ENCODE measurements around the gene GPATCH4. TPM values are rescaled to one million over a fixed set of nuclear protein-coding genes. Genes with fewer than 3 reads are reported as not detected.

Gene GPATCH4
- total RNA-seq, 4 donors from 2014 or later: 35.6 to 103 (median 47.6) TPM

DNA sequence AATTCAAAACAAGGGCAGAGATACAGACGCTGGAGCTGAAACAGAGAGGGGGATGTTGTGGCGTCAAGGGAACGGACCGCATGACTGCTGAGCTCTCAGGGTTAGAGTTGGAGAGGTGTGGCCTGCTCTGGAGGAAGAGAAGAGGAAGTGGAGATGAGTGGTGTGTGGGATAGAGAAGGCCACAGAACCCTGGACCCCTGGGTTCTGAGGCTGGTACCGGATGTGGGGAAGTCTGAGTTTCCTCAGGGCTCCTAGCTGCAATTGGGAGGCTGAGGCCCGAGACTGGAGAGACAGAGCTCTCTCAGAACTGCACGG, 42.5 kb upstream of the GPATCH4 start:
- DNase-seq: no peak
- no peak overlapping the region for H3K4me3 ChIP-seq
- no peaks in the 10 kb centered on the region for H3K36me3 ChIP-seq
- intact Hi-C loops (cut with DNase I; ENCODE audit: low total_unique reads): no loop called here
- no peak for ATAC-seq
- TF ChIP-seq, protein P1, sequence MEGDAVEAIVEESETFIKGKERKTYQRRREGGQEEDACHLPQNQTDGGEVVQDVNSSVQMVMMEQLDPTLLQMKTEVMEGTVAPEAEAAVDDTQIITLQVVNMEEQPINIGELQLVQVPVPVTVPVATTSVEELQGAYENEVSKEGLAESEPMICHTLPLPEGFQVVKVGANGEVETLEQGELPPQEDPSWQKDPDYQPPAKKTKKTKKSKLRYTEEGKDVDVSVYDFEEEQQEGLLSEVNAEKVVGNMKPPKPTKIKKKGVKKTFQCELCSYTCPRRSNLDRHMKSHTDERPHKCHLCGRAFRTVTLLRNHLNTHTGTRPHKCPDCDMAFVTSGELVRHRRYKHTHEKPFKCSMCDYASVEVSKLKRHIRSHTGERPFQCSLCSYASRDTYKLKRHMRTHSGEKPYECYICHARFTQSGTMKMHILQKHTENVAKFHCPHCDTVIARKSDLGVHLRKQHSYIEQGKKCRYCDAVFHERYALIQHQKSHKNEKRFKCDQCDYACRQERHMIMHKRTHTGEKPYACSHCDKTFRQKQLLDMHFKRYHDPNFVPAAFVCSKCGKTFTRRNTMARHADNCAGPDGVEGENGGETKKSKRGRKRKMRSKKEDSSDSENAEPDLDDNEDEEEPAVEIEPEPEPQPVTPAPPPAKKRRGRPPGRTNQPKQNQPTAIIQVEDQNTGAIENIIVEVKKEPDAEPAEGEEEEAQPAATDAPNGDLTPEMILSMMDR (IDR thresholded peaks at IDR 0.05 in 4 of 5, conservative IDR thresholded peaks at IDR 0.05 in 1 of 5): no peak
- no peak for TF ChIP-seq POLR2A (IDR thresholded peaks at IDR 0.05)
- no peak overlapping the region for H3K27ac ChIP-seq
- peaks cover 35 to 40% (median 38%) of the 10 kb centered on the region in 3 donors for H3K27me3 ChIP-seq
- H3K9me3 ChIP-seq: no peaks in the 10 kb centered on the region
- in situ Hi-C loops (cut with MboI; ENCODE audit: low sequenced_read_pairs in 4 of 4): no loop called here
- peaks cover 14 to 28% of the 10 kb centered on the region in 2 donors for H3K4me1 ChIP-seq

DNA sequence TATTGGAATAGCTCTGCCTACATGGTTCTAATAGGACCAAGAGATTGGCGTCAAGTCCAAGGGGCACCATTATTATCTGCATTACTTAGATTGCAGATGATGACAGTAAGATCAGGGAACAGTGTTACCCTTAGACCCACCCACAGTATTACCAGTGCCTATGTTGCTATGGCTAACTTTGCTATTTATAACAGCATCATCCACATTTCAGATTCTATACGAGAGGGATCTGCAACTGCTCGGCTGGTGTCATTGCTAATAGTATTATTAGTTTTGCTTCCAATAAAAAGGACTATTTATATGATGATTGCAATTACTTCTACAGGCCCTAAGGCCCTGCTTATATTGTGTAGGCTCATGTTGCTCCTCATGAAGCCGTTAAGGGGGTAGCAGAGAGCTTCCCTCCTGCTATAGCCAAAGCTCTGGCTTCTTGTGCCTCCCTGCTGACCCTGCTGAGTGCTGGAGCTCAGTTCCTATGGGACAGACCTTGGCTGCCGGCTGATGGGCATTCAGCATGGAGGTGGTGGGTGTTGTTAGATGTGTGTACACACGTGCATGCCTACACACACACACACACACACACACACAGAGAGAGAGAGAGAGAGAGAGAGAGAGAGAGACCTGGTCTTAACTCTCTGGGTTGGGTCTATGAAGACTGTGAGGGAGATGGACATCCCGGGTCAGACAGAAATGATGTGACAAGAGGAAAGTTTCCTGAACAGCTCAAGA, 41.9 kb upstream of the GPATCH4 start:
- no peak overlapping the region for H3K27ac ChIP-seq

DNA sequence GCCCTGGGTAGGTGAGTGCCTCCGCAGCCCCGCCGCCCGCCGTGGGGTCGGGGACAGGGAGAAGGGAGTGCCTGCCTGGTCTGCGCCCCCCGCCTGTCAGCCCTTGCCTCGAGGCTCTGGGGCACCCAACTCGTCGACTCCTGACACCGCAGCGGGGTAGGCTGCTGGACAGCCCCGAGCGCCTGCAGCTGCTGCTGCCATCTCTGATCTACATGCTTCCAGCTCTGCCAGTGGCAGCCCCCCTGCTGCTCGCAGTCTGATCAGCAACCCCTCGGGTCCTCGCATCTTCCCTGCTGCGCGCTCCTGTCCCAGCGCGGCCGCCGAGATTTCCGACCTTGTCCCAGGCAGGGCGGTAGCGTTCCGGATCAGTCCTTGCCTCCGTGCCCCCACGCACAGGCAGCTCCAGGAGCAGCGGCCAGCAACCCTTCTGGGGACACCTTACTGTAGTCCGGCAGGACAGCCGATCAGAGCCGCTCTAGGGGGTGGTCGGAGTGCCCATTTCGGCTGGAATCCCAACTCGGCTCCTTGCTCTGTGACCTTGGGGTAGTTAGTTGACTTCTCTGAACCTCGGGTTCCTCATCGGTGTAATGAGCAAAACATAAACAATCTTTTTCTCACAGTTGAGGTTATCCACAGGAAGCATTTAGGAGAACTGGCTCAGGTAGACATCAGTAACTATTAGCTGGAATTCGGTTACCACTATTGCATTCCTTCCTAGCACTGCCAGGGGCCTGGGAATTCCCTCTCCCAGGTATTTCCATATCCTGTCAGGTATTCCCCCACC, 41.2 kb upstream of the GPATCH4 start:
- ATAC-seq (no peak), DNase-seq (no peak)
- H3K36me3 ChIP-seq: no peaks in the 10 kb centered on the region
- in situ Hi-C loops (cut with MboI; ENCODE audit: low sequenced_read_pairs in 4 of 4) (no loop called here), intact Hi-C loops (cut with DNase I; ENCODE audit: low total_unique reads) (no loop called here)
- peak overlapping the region; percentile 45 to 54 (median 48) for H3K4me3 ChIP-seq
- H3K9me3 ChIP-seq: no peaks in the 10 kb centered on the region
- TF ChIP-seq, protein P1 (IDR thresholded peaks at IDR 0.05 in 4 of 5, conservative IDR thresholded peaks at IDR 0.05 in 1 of 5): no peak
- TF ChIP-seq POLR2A (IDR thresholded peaks at IDR 0.05): no peak
- H3K4me1 ChIP-seq: peaks cover 14 to 31% of the 10 kb centered on the region in 2 donors
- H3K27ac ChIP-seq: no peak overlapping the region
- H3K27me3 ChIP-seq: peaks cover 33 to 38% (median 35%) of the 10 kb centered on the region in 3 donors

More for the DNA sequence above, 41.9 kb upstream of the GPATCH4 start:
- Histone ChIP-seq H3K9me3 (no peaks in the 10 kb centered on the region), H3K4me1 (peaks cover 14 to 31% of the 10 kb centered on the region in 2 donors), H3K4me3 (no peak overlapping the region), H3K36me3 (no peaks in the 10 kb centered on the region), H3K27me3 (peaks cover 35 to 40% (median 38%) of the 10 kb centered on the region in 3 donors)
- intact Hi-C loops (cut with DNase I; ENCODE audit: low total_unique reads) (no loop called here), in situ Hi-C loops (cut with MboI; ENCODE audit: low sequenced_read_pairs in 4 of 4) (no loop called here)
- DNase-seq: no peak
- no peak for TF ChIP-seq POLR2A (IDR thresholded peaks at IDR 0.05)
- TF ChIP-seq, protein P1 (IDR thresholded peaks at IDR 0.05 in 4 of 5, conservative IDR thresholded peaks at IDR 0.05 in 1 of 5): no peak
- ATAC-seq: no peak

DNA sequence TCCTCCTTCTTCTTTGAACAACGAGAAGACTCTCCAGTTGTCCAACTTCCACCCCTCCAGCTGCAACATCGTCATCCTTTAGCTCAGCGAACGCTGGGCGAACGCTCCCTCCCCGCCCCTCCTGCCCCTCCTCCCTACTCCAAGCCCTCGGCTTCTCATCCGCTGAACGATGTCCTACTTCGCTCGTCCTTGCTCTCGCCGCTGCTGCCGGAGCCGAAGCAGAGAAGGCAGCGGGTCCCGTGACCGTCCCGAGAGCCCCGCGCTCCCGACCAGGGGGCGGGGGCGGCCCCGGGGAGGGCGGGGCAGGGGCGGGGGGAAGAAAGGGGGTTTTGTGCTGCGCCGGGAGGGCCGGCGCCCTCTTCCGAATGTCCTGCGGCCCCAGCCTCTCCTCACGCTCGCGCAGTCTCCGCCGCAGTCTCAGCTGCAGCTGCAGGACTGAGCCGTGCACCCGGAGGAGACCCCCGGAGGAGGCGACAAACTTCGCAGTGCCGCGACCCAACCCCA, 40.5 kb upstream of the GPATCH4 start, which contains the start of gene BCAN:
Gene BCAN (plus strand): TSS at position 357 of the 504 bp plus-strand sequence. CDS start 3,938 bp downstream, outside the sequence.
- Histone ChIP-seq H3K4me3 (peak within 1 kb of the TSS; percentile 45 to 54 (median 48)), H3K4me1 (peaks cover 14 to 31% of the 10 kb centered on the region in 2 donors), H3K27me3 (peaks cover 28 to 35% (median 29%) of the 10 kb centered on the region in 3 donors), H3K36me3 (no peaks in the 10 kb centered on the region), H3K27ac (no peak within 1 kb of the TSS), H3K9me3 (no peaks in the 10 kb centered on the region)
- no peak for ATAC-seq
- in situ Hi-C loops (cut with MboI; ENCODE audit: low sequenced_read_pairs in 4 of 4) (no loop called here), intact Hi-C loops (cut with DNase I; ENCODE audit: low total_unique reads) (no loop called here)
- no peak for DNase-seq
- TF ChIP-seq POLR2A (IDR thresholded peaks at IDR 0.05): no peak
- TF ChIP-seq, protein P1 (IDR thresholded peaks at IDR 0.05 in 4 of 5, conservative IDR thresholded peaks at IDR 0.05 in 1 of 5): no peak

Measured in gastrocnemius medialis (tissue), 4 donors.